Neural cell (in vitro differentiated cells): ENCODE results near the gene DNAJB14. TPM values are rescaled to one million over a fixed set of nuclear protein-coding genes. Genes with fewer than 3 reads are reported as not detected.

Source experiments
- H2AFZ ChIP-seq: fragments of 200-600, 300-800 bp; sonication (generic), shearing (Covaris generic); 2 replicates; pipeline ENCODE4 v1.6.0; 2014; ENCODE audit warnings: low read depth, mild to moderate bottlenecking, antibody characterized with exemption, low read length, moderate library complexity
- H3F3A ChIP-seq: fragments of 200-600 bp; shearing (Covaris generic); 2 replicates; pipeline ENCODE4 v1.6.1; 2016; ENCODE audit warnings: mild to moderate bottlenecking, moderate library complexity, mixed read lengths, antibody characterized with exemption, low read length; ENCODE audit not compliant: insufficient read depth, poor library complexity, severe bottlenecking
- H3K27ac ChIP-seq: fragments of 200-600, 300-800 bp; sonication (generic), shearing (Covaris generic); 2 replicates; pipeline ENCODE4 v1.5.1; 2014; ENCODE audit warnings: mild to moderate bottlenecking, low read length, moderate library complexity
- H3K27me3 ChIP-seq: fragments of 300-800, 200-600 bp; sonication (generic), shearing (Covaris generic); 2 replicates; pipeline ENCODE4 v1.6.0; 2014; ENCODE audit warnings: mild to moderate bottlenecking, low read depth, low read length, moderate library complexity; ENCODE audit not compliant: insufficient read depth
- H3K36me3 ChIP-seq: fragments of 300-800, 200-600 bp; sonication (generic), shearing (Covaris generic); 2 replicates; pipeline ENCODE4 v1.5.1; 2014; ENCODE audit warnings: mild to moderate bottlenecking, antibody characterized with exemption, low read length, moderate library complexity; ENCODE audit not compliant: insufficient read depth
- H3K4me2 ChIP-seq: fragments of 300-800, 200-600 bp; sonication (generic), shearing (Covaris generic); 2 replicates; pipeline ENCODE4 v1.6.0; 2014; ENCODE audit warnings: mild to moderate bottlenecking, low read length
- H3K4me3 ChIP-seq: fragments of 300-800, 200-600 bp; sonication (generic), shearing (Covaris generic); 2 replicates; pipeline ENCODE4 v1.5.1; 2014; ENCODE audit warnings: mild to moderate bottlenecking, low read length, moderate library complexity
- H3K79me2 ChIP-seq: fragments of 200-600 bp; shearing (Covaris generic); replicated peaks from 2 replicates; pipeline ENCODE4 v1.6.0; 2014; ENCODE audit warnings: mild to moderate bottlenecking, low read length, moderate library complexity; ENCODE audit not compliant: insufficient read depth
- H3K9ac ChIP-seq: fragments of 300-800, 200-600 bp; sonication (generic), shearing (Covaris generic); 2 replicates; pipeline ENCODE4 v1.6.1; 2016; ENCODE audit warnings: mild to moderate bottlenecking, low read length, mixed read lengths
- H3K9me2 ChIP-seq: fragments of 200-600 bp; shearing (Covaris generic); 2 replicates; pipeline ENCODE4 v1.6.1; 2016; ENCODE audit warnings: mild to moderate bottlenecking, low read length, mixed read lengths; ENCODE audit not compliant: insufficient read depth
- H3K9me3 ChIP-seq: fragments of 200-600, 300-800 bp; sonication (generic), shearing (Covaris generic); 2 replicates; pipeline ENCODE4 v1.6.1; 2016; ENCODE audit warnings: mild to moderate bottlenecking, mixed run types, low read length, moderate library complexity, mixed read lengths
- H4K20me1 ChIP-seq: fragments of 200-600 bp; shearing (Covaris generic); 2 replicates; pipeline ENCODE4 v1.6.1; 2016; ENCODE audit warnings: mild to moderate bottlenecking, mixed run types; ENCODE audit not compliant: insufficient read depth
- EP300 ChIP-seq: fragments of 450-650 bp; conservative IDR thresholded peaks from 2 replicates; pipeline ENCODE4 v1.6.1; 2014; ENCODE audit warnings: antibody characterized with exemption, mild to moderate bottlenecking, moderate library complexity; ENCODE audit not compliant: poor library complexity, severe bottlenecking
- EZH2 ChIP-seq: fragments of 200-600, 300-800 bp; shearing (Covaris generic), sonication (generic); IDR thresholded peaks from 2 replicates; pipeline ENCODE4 v1.6.1; 2014; ENCODE audit warnings: antibody characterized with exemption, low read length, borderline replicate concordance, mild to moderate bottlenecking; ENCODE audit not compliant: insufficient read depth, poor library complexity, severe bottlenecking
- MXI1 ChIP-seq: fragments of 450-650 bp; conservative IDR thresholded peaks from 2 replicates; pipeline ENCODE4 v1.6.1; 2014; ENCODE audit warnings: antibody characterized with exemption, mild to moderate bottlenecking; ENCODE audit not compliant: poor library complexity, severe bottlenecking
- POLR2AphosphoS5 ChIP-seq: IDR thresholded peaks from 2 replicates; pipeline ENCODE4 v1.6.1; 2012
- RAD21 ChIP-seq: fragments of 450-650 bp; conservative IDR thresholded peaks from 2 replicates; pipeline ENCODE4 v1.6.1; 2014; ENCODE audit warnings: antibody characterized with exemption, mild to moderate bottlenecking, moderate library complexity
- REST ChIP-seq: IDR thresholded peaks from 2 replicates; pipeline ENCODE4 v1.6.1; 2012; ENCODE audit warnings: borderline replicate concordance
- SMC3 ChIP-seq: fragments of 450-650 bp; conservative IDR thresholded peaks from 2 replicates; pipeline ENCODE4 v1.6.1; 2014; ENCODE audit warnings: antibody characterized with exemption, mild to moderate bottlenecking, moderate library complexity; ENCODE audit not compliant: poor library complexity
- TAF1 ChIP-seq: IDR thresholded peaks from 2 replicates; pipeline ENCODE4 v1.6.1; 2012; ENCODE audit warnings: low read depth
- polyA plus RNA-seq: library from polyadenylated mRNA; depleted of rRNA; stranded (reverse); fragments of >200 nt; gene quantifications from 2 replicates; pipeline ENCODE4 v1.2.3, GENCODE V29; 2014
- TF ChIP-seq, protein P1 (sequence below): fragments of 450-650 bp; IDR thresholded peaks from 2 replicates; pipeline ENCODE4 v1.5.1; 2014; ENCODE audit warnings: antibody characterized with exemption, mild to moderate bottlenecking, moderate library complexity; ENCODE audit not compliant: poor library complexity, severe bottlenecking

DNAJB14 gene
- polyA plus RNA-seq, 1 donor from 2014 or later: 41.3 TPM

GRCh38 chr4:99868126-99868596 lies 78.3 kb downstream of the DNAJB14 start:
- no peak for TF ChIP-seq MXI1
- no peak for TF ChIP-seq SMC3
- no peak for TF ChIP-seq REST
- no peak for TF ChIP-seq EZH2
- TF ChIP-seq, protein P1, sequence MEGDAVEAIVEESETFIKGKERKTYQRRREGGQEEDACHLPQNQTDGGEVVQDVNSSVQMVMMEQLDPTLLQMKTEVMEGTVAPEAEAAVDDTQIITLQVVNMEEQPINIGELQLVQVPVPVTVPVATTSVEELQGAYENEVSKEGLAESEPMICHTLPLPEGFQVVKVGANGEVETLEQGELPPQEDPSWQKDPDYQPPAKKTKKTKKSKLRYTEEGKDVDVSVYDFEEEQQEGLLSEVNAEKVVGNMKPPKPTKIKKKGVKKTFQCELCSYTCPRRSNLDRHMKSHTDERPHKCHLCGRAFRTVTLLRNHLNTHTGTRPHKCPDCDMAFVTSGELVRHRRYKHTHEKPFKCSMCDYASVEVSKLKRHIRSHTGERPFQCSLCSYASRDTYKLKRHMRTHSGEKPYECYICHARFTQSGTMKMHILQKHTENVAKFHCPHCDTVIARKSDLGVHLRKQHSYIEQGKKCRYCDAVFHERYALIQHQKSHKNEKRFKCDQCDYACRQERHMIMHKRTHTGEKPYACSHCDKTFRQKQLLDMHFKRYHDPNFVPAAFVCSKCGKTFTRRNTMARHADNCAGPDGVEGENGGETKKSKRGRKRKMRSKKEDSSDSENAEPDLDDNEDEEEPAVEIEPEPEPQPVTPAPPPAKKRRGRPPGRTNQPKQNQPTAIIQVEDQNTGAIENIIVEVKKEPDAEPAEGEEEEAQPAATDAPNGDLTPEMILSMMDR: no peak
- no peak for TF ChIP-seq TAF1
- TF ChIP-seq EP300: no peak
- no peak for TF ChIP-seq RAD21
- TF ChIP-seq POLR2AphosphoS5: no peak
- Histone ChIP-seq H3K36me3 (no peaks in the 10 kb centered on the region), H2AFZ (no peak overlapping the region), H3K4me2 (no peak overlapping the region), H3K9me2 (no peaks in the 10 kb centered on the region), H3K27ac (no peak overlapping the region), H3F3A (no peaks in the 10 kb centered on the region), H3K4me3 (no peak overlapping the region), H4K20me1 (no peaks in the 10 kb centered on the region), H3K9me3 (no peaks in the 10 kb centered on the region), H3K27me3 (no peaks in the 10 kb centered on the region), H3K9ac (no peak overlapping the region), H3K79me2 (no peaks in the 10 kb centered on the region)

- no peak overlapping the region for H2AFZ ChIP-seq
- no peaks in the 10 kb centered on the region for H4K20me1 ChIP-seq
- H3K4me2 ChIP-seq: no peak overlapping the region
- no peak for TF ChIP-seq MXI1
- no peak for TF ChIP-seq REST
- no peak for TF ChIP-seq TAF1
- TF ChIP-seq, protein P1: no peak
- TF ChIP-seq SMC3: no peak
- TF ChIP-seq EZH2: no peak
- TF ChIP-seq POLR2AphosphoS5: no peak
- no peak for TF ChIP-seq EP300
- TF ChIP-seq RAD21: no peak
- H3K9ac ChIP-seq: no peak overlapping the region
- H3F3A ChIP-seq: no peaks in the 10 kb centered on the region
- no peaks in the 10 kb centered on the region for H3K36me3 ChIP-seq
- H3K9me2 ChIP-seq: no peaks in the 10 kb centered on the region
- H3K9me3 ChIP-seq: no peaks in the 10 kb centered on the region
- no peak overlapping the region for H3K4me3 ChIP-seq
- no peaks in the 10 kb centered on the region for H3K27me3 ChIP-seq
- no peaks in the 10 kb centered on the region for H3K79me2 ChIP-seq
- H3K27ac ChIP-seq: no peak overlapping the region
These were observed 82.6 kb downstream of the DNAJB14 start for GRCh38 chr4:99863804-99864203.
